ENCODE data around the gene SHQ1. TPM values are rescaled to one million over a fixed set of nuclear protein-coding genes. Genes with fewer than 3 reads are reported as not detected.

Gene SHQ1
- total RNA-seq, 1 experiment from 2014 or later = 32.5 TPM

- Histone ChIP-seq H3K79me2 (ENCODE audit: insufficient read depth, low read length) (no peaks in the 10 kb centered on the region), H3K27ac (ENCODE audit: insufficient read length, low read depth, low read length) (no peak overlapping the region), H3K56ac (ENCODE audit: insufficient read length, low read depth, low read length) (no peak overlapping the region), H3K4ac (ENCODE audit: low read depth, low read length) (no peak overlapping the region), H2BK120ac (ENCODE audit: low read depth, low read length, poor library complexity, severe bottlenecking) (no peak overlapping the region), H2BK20ac (ENCODE audit: low read depth, low read length, poor library complexity, severe bottlenecking) (no peak overlapping the region), H3K79me1 (ENCODE audit: insufficient read depth, low read depth, low read length, poor library complexity, severe bottlenecking) (no peaks in the 10 kb centered on the region), H2BK15ac (ENCODE audit: low read depth, low read length) (no peak overlapping the region), H3K4me2 (ENCODE audit: insufficient read depth, insufficient read length, low read length) (no peak overlapping the region), H3K9ac (ENCODE audit: extremely low read depth, insufficient read length, low read length) (no peak overlapping the region), H3K9me3 (ENCODE audit: control insufficient read depth, low read depth, low read length) (no peaks in the 10 kb centered on the region), H2BK12ac (ENCODE audit: insufficient read length, low read depth, low read length) (no peak overlapping the region), H3K14ac (ENCODE audit: insufficient read depth, low read length) (no peak overlapping the region), H2BK5ac (ENCODE audit: insufficient read length, low read length) (no peak overlapping the region), H3K23me2 (ENCODE audit: insufficient read length, low read depth, low read length, poor library complexity, severe bottlenecking) (no peaks in the 10 kb centered on the region), H3K18ac (ENCODE audit: insufficient read length, low read depth, low read length) (no peak overlapping the region), H2AK5ac (ENCODE audit: insufficient read length, low read length) (no peak overlapping the region), H3K23ac (ENCODE audit: insufficient read length, low read depth, low read length) (no peak overlapping the region), H4K8ac (replicated peaks; ENCODE audit: insufficient read length, low read depth, low read length) (no peak overlapping the region), H4K91ac (ENCODE audit: insufficient read length, low read depth, low read length) (no peak overlapping the region), H3K4me1 (ENCODE audit: insufficient read depth, low read length) (no peaks in the 10 kb centered on the region), H4K20me1 (ENCODE audit: control insufficient read depth, insufficient read depth, insufficient read length) (no peaks in the 10 kb centered on the region), H3T11ph (ENCODE audit: low read length) (no peak overlapping the region), H4K5ac (ENCODE audit: insufficient read length, low read depth, low read length) (no peak overlapping the region), H2AFZ (ENCODE audit: low read length) (no peak overlapping the region), H3K27me3 (ENCODE audit: insufficient read depth, low read length) (no peaks in the 10 kb centered on the region)
- no CpG with 5 or more reads among the region's 1 CpG for WGBS (ENCODE audit: extremely low coverage, insufficient read length, low lambda C conversion rate)
- peak overlapping the region; percentile 12 to 96 (median 69); a peak in 3 of 7 replicates for H3K27ac Mint-ChIP-seq
- H3K4me3 Mint-ChIP-seq = no peak overlapping the region
- no peaks in the 10 kb centered on the region for H3K27me3 Mint-ChIP-seq (ENCODE audit: low read depth)
- no peak for DNase-seq
- peaks cover 12 to 21% of the 10 kb centered on the region in 2 experiments for H3K4me1 Mint-ChIP-seq
- no peak for TF ChIP-seq CTCF (conservative IDR thresholded peaks at IDR 0.05)
- H3K9me3 Mint-ChIP-seq = peaks cover 3 to 8% of the 10 kb centered on the region in 2 experiments; a peak in 1 of 5 replicates
- peaks cover 5 to 44% (median 27%) of the 10 kb centered on the region in 3 experiments for H3K36me3 Mint-ChIP-seq (ENCODE audit: insufficient read depth in 1 of 3, low read depth in 3 of 3)
Observed at GRCh38 chr3:72791161-72791560, 57.1 kb downstream of the SHQ1 start.
